Right lobe of liver (tissue), 4 donors: Measurements from ENCODE around the gene ZBTB7C.

Source experiments
- CTCF ChIP-seq, 4 donors: fragments of 200-600 bp in 3 of 4; fragments of 450-650 bp in 1 of 4; IDR thresholded peaks; one replicate each; pipeline versions ENCODE4 v1.5.1 to v1.8.0; 2016 to 2022; ENCODE audit warnings: antibody characterized with exemption in 4 of 4, mild to moderate bottlenecking in 2 of 4
- POLR2A ChIP-seq: fragments of 450-650 bp; IDR thresholded peaks from one replicate; pipeline ENCODE4 v1.6.1; 2017; ENCODE audit warnings: antibody characterized with exemption, mild to moderate bottlenecking
- donor health status: DM: no; HTN: no; CAD: no.
- donor health status: DM: no; HTN: no; CAD: no.
- donor health status: DM: no; HTN: yes; CAD: no.

- no peak for TF ChIP-seq CTCF (IDR thresholded peaks at IDR 0.05)
- no peak for TF ChIP-seq POLR2A
These were observed 207.7 kb downstream of the ZBTB7C start for GRCh38 chr18:48201337-48202005.
